ENCODE measurements around the gene HNRNPU.
"Not testable (repeated sequence)": the region's sequence is repeated elsewhere in the genome, so short reads cannot be mapped to it uniquely, and the experiment has no call there.

HNRNPU gene

GRCh38 chr1:244843148-244843978 lies 21.0 kb downstream of the HNRNPU start:
- DNase-seq (no peak), ATAC-seq (replicated peaks) (no peak)
- no peaks in the 10 kb centered on the region for H3K9me3 Mint-ChIP-seq
- H3K4me3 Mint-ChIP-seq = no peak overlapping the region
- H3K27ac Mint-ChIP-seq = no peak overlapping the region
- peaks cover 95% of the 10 kb centered on the region for H3K36me3 Mint-ChIP-seq (ENCODE audit: insufficient read depth)
- peaks cover 14 to 50% of the 10 kb centered on the region in 2 donors for H3K4me1 Mint-ChIP-seq (ENCODE audit: low read depth in 2 of 2)
- H3K27me3 Mint-ChIP-seq = no peaks in the 10 kb centered on the region

GRCh38 chr1:244841273-244841927 lies 22.9 kb downstream of the HNRNPU start:
- DNase-seq (no peak), ATAC-seq (replicated peaks) (no peak)
- no peaks in the 10 kb centered on the region for H3K9me3 Mint-ChIP-seq
- H3K4me1 Mint-ChIP-seq (ENCODE audit: low read depth in 2 of 2) = peaks cover 24 to 59% of the 10 kb centered on the region in 2 donors
- peaks cover 83% of the 10 kb centered on the region for H3K36me3 Mint-ChIP-seq (ENCODE audit: insufficient read depth)
- no peaks in the 10 kb centered on the region for H3K27me3 Mint-ChIP-seq
- no peak overlapping the region for H3K4me3 Mint-ChIP-seq
- H3K27ac Mint-ChIP-seq = peak overlapping the region; percentile 8 to 15

- no peak for ATAC-seq (replicated peaks)
- no peak for DNase-seq
- no peak overlapping the region for H3K4me3 Mint-ChIP-seq
- H3K27ac Mint-ChIP-seq = peak overlapping the region in 1 of 2 donors; percentile 14
- H3K4me1 Mint-ChIP-seq (ENCODE audit: low read depth in 2 of 2) = peaks cover 29 to 59% of the 10 kb centered on the region in 2 donors
- no peaks in the 10 kb centered on the region for H3K27me3 Mint-ChIP-seq
- no peaks in the 10 kb centered on the region for H3K9me3 Mint-ChIP-seq
- peaks cover 83% of the 10 kb centered on the region for H3K36me3 Mint-ChIP-seq (ENCODE audit: insufficient read depth)
These were observed 24.0 kb downstream of the HNRNPU start for GRCh38 chr1:244840219-244840794.

- Mint-ChIP-seq H3K4me1 (ENCODE audit: low read depth in 2 of 2) (peaks cover 30 to 57% of the 10 kb centered on the region in 2 donors), H3K36me3 (ENCODE audit: insufficient read depth) (peaks cover 83% of the 10 kb centered on the region), H3K4me3 (no peak overlapping the region), H3K27me3 (no peaks in the 10 kb centered on the region), H3K9me3 (no peaks in the 10 kb centered on the region), H3K27ac (peak overlapping the region; percentile 32 to 38)
- ATAC-seq (replicated peaks) = no peak
- DNase-seq = no peak
These were observed 24.7 kb downstream of the HNRNPU start for GRCh38 chr1:244839656-244840055.

- Mint-ChIP-seq H3K9me3 (no peaks in the 10 kb centered on the region), H3K4me3 (peak overlapping the region in 1 of 2 donors; percentile 19), H3K36me3 (ENCODE audit: insufficient read depth) (peaks cover 76% of the 10 kb centered on the region), H3K27me3 (no peaks in the 10 kb centered on the region), H3K27ac (peak overlapping the region; percentile 87 to 99), H3K4me1 (ENCODE audit: low read depth in 2 of 2) (peaks cover 34 to 60% of the 10 kb centered on the region in 2 donors)
- no peak for ATAC-seq (replicated peaks)
- no peak for DNase-seq
These were observed 26.6 kb downstream of the HNRNPU start for GRCh38 chr1:244837597-244838258.

- Mint-ChIP-seq H3K27ac (peak overlapping the region; percentile 99), H3K4me1 (ENCODE audit: low read depth in 2 of 2) (peaks cover 34 to 60% of the 10 kb centered on the region in 2 donors), H3K9me3 (no peaks in the 10 kb centered on the region), H3K36me3 (ENCODE audit: insufficient read depth) (peaks cover 69% of the 10 kb centered on the region), H3K27me3 (no peaks in the 10 kb centered on the region), H3K4me3 (peak overlapping the region; percentile 84 to 96)
- ATAC-seq (replicated peaks) (no peak), DNase-seq (no peak)
These were observed 27.8 kb downstream of the HNRNPU start for GRCh38 chr1:244836584-244836983.

- Mint-ChIP-seq H3K27ac (peak overlapping the region; percentile 99), H3K9me3 (no peaks in the 10 kb centered on the region), H3K27me3 (no peaks in the 10 kb centered on the region), H3K4me3 (peak overlapping the region; percentile 84 to 96), H3K4me1 (ENCODE audit: low read depth in 2 of 2) (peaks cover 34 to 59% of the 10 kb centered on the region in 2 donors), H3K36me3 (ENCODE audit: insufficient read depth) (peaks cover 67% of the 10 kb centered on the region)
- peak in 1 of 3 experiments; percentile 5 for DNase-seq
- ATAC-seq (replicated peaks) = no peak
These were observed 28.2 kb downstream of the HNRNPU start for GRCh38 chr1:244836135-244836521.

- H3K9me3 Mint-ChIP-seq = no peaks in the 10 kb centered on the region
- H3K36me3 Mint-ChIP-seq (ENCODE audit: insufficient read depth) = peaks cover 60% of the 10 kb centered on the region
- peak within 1 kb of the TSS; percentile 99 for H3K27ac Mint-ChIP-seq
- H3K27me3 Mint-ChIP-seq = no peaks in the 10 kb centered on the region
- H3K4me1 Mint-ChIP-seq (ENCODE audit: low read depth in 2 of 2) = peaks cover 32 to 53% of the 10 kb centered on the region in 2 donors
- H3K4me3 Mint-ChIP-seq = peak within 1 kb of the TSS; percentile 84 to 96
- ATAC-seq (replicated peaks) (peak; percentile 66), DNase-seq (peak; percentile 83 to 89 (median 86))
These were observed 28.8 kb downstream of the HNRNPU start, which contains the start of gene COX20 for GRCh38 chr1:244835276-244836134. Gene COX20 (plus strand): TSS chr1:244835658. CDS start chr1:244835715, 57 bp downstream.

- peaks cover 52% of the 10 kb centered on the region for H3K36me3 Mint-ChIP-seq (ENCODE audit: insufficient read depth)
- H3K27me3 Mint-ChIP-seq = no peaks in the 10 kb centered on the region
- H3K9me3 Mint-ChIP-seq = no peaks in the 10 kb centered on the region
- peak overlapping the region; percentile 99 for H3K27ac Mint-ChIP-seq
- DNase-seq (peak; percentile 86 to 89 (median 88)), ATAC-seq (replicated peaks) (peak; percentile 75)
- H3K4me3 Mint-ChIP-seq = peak overlapping the region; percentile 84 to 96
- peaks cover 27 to 46% of the 10 kb centered on the region in 2 donors for H3K4me1 Mint-ChIP-seq (ENCODE audit: low read depth in 2 of 2)
These were observed 29.6 kb downstream of the HNRNPU start for GRCh38 chr1:244834543-244835275.

- no peaks in the 10 kb centered on the region for H3K9me3 Mint-ChIP-seq
- peaks cover 24 to 38% of the 10 kb centered on the region in 2 donors for H3K4me1 Mint-ChIP-seq (ENCODE audit: low read depth in 2 of 2)
- H3K36me3 Mint-ChIP-seq (ENCODE audit: insufficient read depth) = peaks cover 48% of the 10 kb centered on the region
- DNase-seq (peak; percentile 34 to 46 (median 36)), ATAC-seq (replicated peaks) (peak; percentile 31)
- peak overlapping the region; percentile 84 to 96 for H3K4me3 Mint-ChIP-seq
- no peaks in the 10 kb centered on the region for H3K27me3 Mint-ChIP-seq
- H3K27ac Mint-ChIP-seq = peak overlapping the region; percentile 99
These were observed 30.4 kb downstream of the HNRNPU start for GRCh38 chr1:244833734-244834542.

- Mint-ChIP-seq H3K27ac (peak overlapping the region; percentile 99), H3K4me1 (ENCODE audit: low read depth in 2 of 2) (peaks cover 19 to 31% of the 10 kb centered on the region in 2 donors), H3K36me3 (ENCODE audit: insufficient read depth) (peaks cover 41% of the 10 kb centered on the region), H3K4me3 (peak overlapping the region; percentile 84 to 96)
- not testable (repeated sequence) for H3K27me3 Mint-ChIP-seq; ATAC-seq (replicated peaks); H3K9me3 Mint-ChIP-seq; DNase-seq
These were observed 31.1 kb downstream of the HNRNPU start for GRCh38 chr1:244833260-244833659.

Data from effector memory CD8-positive, alpha-beta T cell (primary cell).